Pancreas (tissue), 10 donors: Measurements from ENCODE around the gene SRPK2. TPM values are rescaled to one million over a fixed set of nuclear protein-coding genes. Genes with fewer than 3 reads are reported as not detected.

ENCODE experiments used
- ATAC-seq, 4 donors: fragments of 200-7000 bp; cut with Tn5 transposase; one replicate each; pipeline versions ENCODE4 v1.8.0 to v1.9.1; 2020; ENCODE audit warnings: mild to moderate bottlenecking in 4 of 4, moderate library complexity in 4 of 4
- DNase-seq, 6 donors: peaks; one replicate each; pipeline ENCODE4 v3.0.0-alpha.2; 2020
- FAIRE-seq: peaks from 2 replicates; lab custom pipeline; 2012; peaks lifted over from hg19 to GRCh38; lab: Jason Lieb, UNC
- H3K27ac ChIP-seq, 4 donors: fragments of 200-600 bp; sonication (generic); 1 replicate in 3 of 4; 2 replicates in 1 of 4; pipeline versions ENCODE4 v1.5.0 to v1.8.0; 2020
- H3K27me3 ChIP-seq, 4 donors: fragments of 200-600 bp; one replicate each; pipeline ENCODE4 v1.8.0; 2021
- H3K36me3 ChIP-seq, 3 donors: fragments of 200-600 bp; sonication (generic) in 1 of 3; one replicate each; pipeline versions ENCODE4 v1.5.0 to v1.8.0; 2020 to 2021
- H3K4me1 ChIP-seq, 3 donors: fragments of 200-600 bp; one replicate each; pipeline ENCODE4 v1.8.0; 2021
- H3K4me3 ChIP-seq, 4 donors: fragments of 200-600 bp; sonication (generic) in 2 of 4; one replicate each; pipeline versions ENCODE4 v1.5.0 to v1.8.0; 2020 to 2021
- H3K9me3 ChIP-seq, 4 donors: fragments of 200-600 bp; one replicate each; pipeline ENCODE4 v1.8.0; 2021
- CTCF ChIP-seq, 4 donors: fragments of 200-600 bp; sonication (generic) in 3 of 4; IDR thresholded peaks; one replicate each; pipeline versions ENCODE4 v1.5.0 to v1.8.0; 2021; ENCODE audit warnings: antibody characterized with exemption in 4 of 4
- WGBS, 2 donors: extraction: QIAGEN DNeasy Blood & Tissue Kit; methylation state at CpG; one replicate each; pipeline ENCODE4 v1.1.7; 2013; 5-methylcytosine and 5-hydroxymethylcytosine counted together
- intact Hi-C, 3 donors: fragments of 100-400 bp; cut with DNase I; formaldehyde crosslinking; loops; one replicate each; pipeline versions ENCODE4 v1.11.1 to v1.14.2; 2022
- polyA plus RNA-seq, 2 donors: library from polyadenylated mRNA; stranded (reverse); fragments of 200-250 nt; gene quantifications; one replicate each; pipeline ENCODE4 v1.2.3, GENCODE V29; 2013
- total RNA-seq, 6 donors: library from RNA; stranded (reverse); fragmentation: NEBNext Ultra II Directional in 4 of 6; extraction: Animal tissue kit (Norgen Biotek cat#: 25700) in 4 of 6; gene quantifications; one replicate each; pipeline versions ENCODE4 v1.2.1 to v1.2.4, GENCODE V29; 2021 to 2023
- donor health status: healthy with polysubstance abuse.
- donor health status: DM: no; HTN: no; CAD: no; lungs with moderate emphysema.
- donor health status: DM: no; HTN: no; CAD: no.
- donor health status: control.
- donor health status: control.
- donor health status: Bipolar disorder and iron deficiency.
- donor health status: DM: yes; HTN: yes; CAD: no.
- donor health status: DM: no; HTN: no; CAD: no.
- donor health status: DM: no; HTN: no; CAD: no.
- donor health status: DM: yes; HTN: yes; CAD: no.

SRPK2 gene
- total and polyA plus RNA-seq, 8 donors = 6.5 to 27.4 (median 16.4) TPM

- Histone ChIP-seq H3K4me1 (peaks cover 0 to 2% (median 2%) of the 10 kb centered on the region in 3 donors), H3K27ac (no peak overlapping the region), H3K27me3 (no peaks in the 10 kb centered on the region), H3K9me3 (no peaks in the 10 kb centered on the region), H3K36me3 (peaks cover 0 to 12% (median 0%) of the 10 kb centered on the region in 3 donors), H3K4me3 (no peak overlapping the region)
- no peak for TF ChIP-seq CTCF (IDR thresholded peaks at IDR 0.05)
- WGBS, 2 donors = 77 to 84% methylated on average over 6 of the region's 6 CpGs
- ATAC-seq (peak in 3 of 4 donors; percentile 37 to 59 (median 39)), FAIRE-seq (no peak), DNase-seq (no peak)
- intact Hi-C loops = loop anchor here in 1 of 3 donors (10.0 kb wide), 1 partner anchor 194 kb away; no protein-coding TSS in a partner anchor
These were observed 247.7 kb downstream of the SRPK2 start for GRCh38 chr7:105141068-105141467.

GRCh38 chr7:105139381-105139780, 249.3 kb downstream of the SRPK2 start:
- no peaks in the 10 kb centered on the region for H3K4me1 ChIP-seq
- DNase-seq (no peak), ATAC-seq (no peak), FAIRE-seq (no peak)
- no peaks in the 10 kb centered on the region for H3K9me3 ChIP-seq
- no peaks in the 10 kb centered on the region for H3K27me3 ChIP-seq
- H3K36me3 ChIP-seq = peaks cover 0 to 12% (median 0%) of the 10 kb centered on the region in 3 donors
- H3K27ac ChIP-seq = no peak overlapping the region
- no peak for TF ChIP-seq CTCF (IDR thresholded peaks at IDR 0.05)
- no peak overlapping the region for H3K4me3 ChIP-seq
- intact Hi-C loops = no loop called here

GRCh38 chr7:105137898-105138297, 250.8 kb downstream of the SRPK2 start:
- H3K36me3 ChIP-seq = peaks cover 0 to 12% (median 0%) of the 10 kb centered on the region in 3 donors
- 87 to 88% methylated on average over 4 of the region's 4 CpGs for WGBS, 2 donors

GRCh38 chr7:105136221-105136620, 252.5 kb downstream of the SRPK2 start:
- Histone ChIP-seq H3K4me3 (no peak overlapping the region), H3K4me1 (no peaks in the 10 kb centered on the region), H3K27ac (no peak overlapping the region), H3K27me3 (no peaks in the 10 kb centered on the region), H3K9me3 (no peaks in the 10 kb centered on the region), H3K36me3 (no peaks in the 10 kb centered on the region)
- WGBS, 2 donors = 74 to 75% methylated on average over 3 of the region's 3 CpGs
- DNase-seq = no peak
- FAIRE-seq = no peak
- no peak for ATAC-seq
- intact Hi-C loops = no loop called here
- TF ChIP-seq CTCF (IDR thresholded peaks at IDR 0.05) = no peak

More at GRCh38 chr7:105137898-105138297, 250.8 kb downstream of the SRPK2 start:
- DNase-seq (no peak), FAIRE-seq (no peak), ATAC-seq (no peak)
- H3K9me3 ChIP-seq = no peaks in the 10 kb centered on the region
- H3K4me3 ChIP-seq = no peak overlapping the region
- H3K27me3 ChIP-seq = no peaks in the 10 kb centered on the region
- TF ChIP-seq CTCF (IDR thresholded peaks at IDR 0.05) = no peak
- no peaks in the 10 kb centered on the region for H3K4me1 ChIP-seq
- H3K27ac ChIP-seq = no peak overlapping the region
- intact Hi-C loops = no loop called here

DNA sequence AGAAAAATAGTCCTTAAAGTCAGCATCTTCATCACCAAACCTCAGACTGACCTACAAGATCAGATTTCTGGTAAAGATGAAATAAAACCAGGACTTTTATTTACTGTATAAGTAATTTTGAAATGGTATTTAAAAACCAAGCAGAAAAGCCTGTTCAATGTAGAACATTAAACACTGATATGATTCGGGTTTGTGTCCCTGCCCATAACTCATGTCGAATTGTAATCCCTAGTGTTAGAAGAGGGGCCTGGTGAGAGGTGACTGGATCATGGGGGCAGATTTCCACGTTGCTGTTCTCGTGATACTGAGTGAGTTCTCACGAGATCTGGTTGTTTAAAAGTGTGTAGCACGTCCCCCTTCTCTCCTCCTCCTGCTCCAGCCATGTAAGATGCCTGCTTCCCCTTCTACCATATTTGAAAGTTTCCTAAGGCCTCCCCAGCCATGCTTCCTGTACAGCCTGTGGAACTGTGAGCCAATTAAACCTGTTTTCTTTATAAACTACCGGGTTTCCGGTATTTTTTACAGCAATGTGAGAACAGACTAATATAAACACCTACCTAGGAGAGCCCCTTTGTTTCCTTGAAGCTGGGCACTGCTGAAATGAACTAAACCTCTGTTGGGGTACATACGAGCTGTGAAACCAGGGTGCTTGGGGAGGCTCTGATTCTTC, 254.6 kb downstream of the SRPK2 start:
- Histone ChIP-seq H3K27me3 (no peaks in the 10 kb centered on the region), H3K36me3 (no peaks in the 10 kb centered on the region), H3K27ac (no peak overlapping the region), H3K9me3 (no peaks in the 10 kb centered on the region), H3K4me3 (no peak overlapping the region), H3K4me1 (no peaks in the 10 kb centered on the region)
- no peak for ATAC-seq
- no peak for TF ChIP-seq CTCF (IDR thresholded peaks at IDR 0.05)
- 83 to 85% methylated on average over 9 of the region's 9 CpGs for WGBS, 2 donors
- intact Hi-C loops = no loop called here
- DNase-seq = no peak
- FAIRE-seq = no peak
